KMS-11 (cell line): Measurements from ENCODE around the gene CLEC3A.
"Not testable (repeated sequence)": the region's sequence is repeated elsewhere in the genome, so short reads cannot be mapped to it uniquely, and the experiment has no call there.

Experiments
- H2AFZ ChIP-seq: fragments of 200-600 bp; sonication (generic); 2 replicates; pipeline ENCODE4 v1.6.1; 2016; ENCODE audit warnings: antibody characterized with exemption, mixed run types, low read depth
- H3K27ac ChIP-seq: fragments of 200-600 bp; sonication (generic); 2 replicates; pipeline ENCODE4 v1.6.1; 2016; ENCODE audit warnings: mild to moderate bottlenecking, mixed run types
- H3K27me3 ChIP-seq: fragments of 200-600 bp; sonication (generic); 2 replicates; pipeline ENCODE4 v1.6.1; 2017; ENCODE audit warnings: mild to moderate bottlenecking, low read depth, mixed run types, moderate library complexity; ENCODE audit not compliant: insufficient read depth
- H3K36me3 ChIP-seq: fragments of 200-600 bp; sonication (generic); 2 replicates; pipeline ENCODE4 v1.6.1; 2017; ENCODE audit warnings: mild to moderate bottlenecking, mixed run types; ENCODE audit not compliant: insufficient read depth
- H3K4me1 ChIP-seq: fragments of 200-600 bp; sonication (generic); 2 replicates; pipeline ENCODE4 v1.6.1; 2016; ENCODE audit warnings: mild to moderate bottlenecking, low read depth, mixed run types; ENCODE audit not compliant: poor library complexity, severe bottlenecking
- H3K4me2 ChIP-seq: fragments of 200-600 bp; sonication (generic); 2 replicates; pipeline ENCODE4 v1.7.0; 2016; ENCODE audit warnings: mild to moderate bottlenecking, mixed run types
- H3K4me3 ChIP-seq: fragments of 200-600 bp; sonication (generic); IDR thresholded peaks from 2 replicates; pipeline ENCODE4 v1.6.1; 2017; ENCODE audit warnings: low read depth, low read length, mixed read lengths; ENCODE audit not compliant: insufficient read depth
- H3K79me2 ChIP-seq: fragments of 200-600 bp; sonication (generic); 2 replicates; pipeline ENCODE4 v1.6.1; 2016; ENCODE audit warnings: low read depth, mixed run types; ENCODE audit not compliant: insufficient read depth
- H3K9ac ChIP-seq: fragments of 200-600 bp; sonication (generic); 2 replicates; pipeline ENCODE4 v1.6.1; 2016; ENCODE audit warnings: mild to moderate bottlenecking, mixed run types
- H4K20me1 ChIP-seq: fragments of 200-600 bp; sonication (generic); 2 replicates; pipeline ENCODE4 v1.6.1; 2016; ENCODE audit warnings: mild to moderate bottlenecking, mixed run types; ENCODE audit not compliant: insufficient read depth
- CTCF ChIP-seq: fragments of 200-600 bp; sonication (generic); conservative IDR thresholded peaks from 2 replicates; pipeline ENCODE4 v1.6.1; 2017; ENCODE audit warnings: low read depth, mild to moderate bottlenecking, antibody characterized with exemption, low read length, moderate library complexity, mixed read lengths

Gene CLEC3A

GRCh38 chr16:78048319-78048718 is 26.0 kb downstream of the CLEC3A start:
- Histone ChIP-seq H2AFZ (no peak overlapping the region), H3K79me2 (no peaks in the 10 kb centered on the region), H3K27me3 (no peaks in the 10 kb centered on the region), H3K27ac (no peak overlapping the region), H4K20me1 (no peaks in the 10 kb centered on the region), H3K4me1 (no peaks in the 10 kb centered on the region), H3K4me2 (no peak overlapping the region), H3K36me3 (no peaks in the 10 kb centered on the region), H3K9ac (no peak overlapping the region), H3K4me3 (no peak overlapping the region)
- TF ChIP-seq CTCF: no peak

GRCh38 chr16:78050734-78051400 is 28.5 kb downstream of the CLEC3A start:
- Histone ChIP-seq H2AFZ (no peak overlapping the region), H3K27ac (no peak overlapping the region), H3K9ac (no peak overlapping the region), H3K36me3 (no peaks in the 10 kb centered on the region), H3K27me3 (no peaks in the 10 kb centered on the region), H3K79me2 (no peaks in the 10 kb centered on the region), H3K4me3 (no peak overlapping the region), H3K4me1 (no peaks in the 10 kb centered on the region), H3K4me2 (no peak overlapping the region), H4K20me1 (no peaks in the 10 kb centered on the region)
- TF ChIP-seq CTCF: no peak

- H2AFZ ChIP-seq: no peak overlapping the region
- H3K36me3 ChIP-seq: no peaks in the 10 kb centered on the region
- no peak overlapping the region for H3K4me3 ChIP-seq
- H4K20me1 ChIP-seq: no peaks in the 10 kb centered on the region
- H3K27ac ChIP-seq: no peak overlapping the region
- no peak for TF ChIP-seq CTCF
- no peaks in the 10 kb centered on the region for H3K27me3 ChIP-seq
- no peak overlapping the region for H3K4me2 ChIP-seq
- H3K9ac ChIP-seq: no peak overlapping the region
- no peaks in the 10 kb centered on the region for H3K4me1 ChIP-seq
- no peaks in the 10 kb centered on the region for H3K79me2 ChIP-seq
These were observed 35.6 kb downstream of the CLEC3A start for GRCh38 chr16:78057803-78058564.

- H3K4me3 ChIP-seq, H3K27ac ChIP-seq, H3K27me3 ChIP-seq, H3K4me1 ChIP-seq, H3K36me3 ChIP-seq, H3K79me2 ChIP-seq, H3K4me2 ChIP-seq, H3K9ac ChIP-seq, H2AFZ ChIP-seq, H4K20me1 ChIP-seq: not testable (repeated sequence)
These were observed 37.5 kb downstream of the CLEC3A start for GRCh38 chr16:78059806-78060205.

- no peaks in the 10 kb centered on the region for H3K27me3 ChIP-seq
- TF ChIP-seq CTCF: 0 out of 2 replicates have a peak, but pooled peaks have one; percentile 11
- H3K4me3 ChIP-seq: no peak overlapping the region
- H3K79me2 ChIP-seq: no peaks in the 10 kb centered on the region
- no peak overlapping the region for H3K27ac ChIP-seq
- H3K4me2 ChIP-seq: no peak overlapping the region
- no peaks in the 10 kb centered on the region for H4K20me1 ChIP-seq
- H3K9ac ChIP-seq: no peak overlapping the region
- no peaks in the 10 kb centered on the region for H3K4me1 ChIP-seq
- no peak overlapping the region for H2AFZ ChIP-seq
- no peaks in the 10 kb centered on the region for H3K36me3 ChIP-seq
These were observed 37.9 kb downstream of the CLEC3A start for GRCh38 chr16:78060295-78060694.
